SK-N-MC (cell line): Measurements from ENCODE around the gene ABCD4.

Source experiments
- EZH2 ChIP-seq: fragments of 200-600 bp; sonication (generic); IDR thresholded peaks from one replicate; pipeline ENCODE4 v1.6.1; 2017; ENCODE audit warnings: antibody characterized with exemption
- POLR2AphosphoS5 ChIP-seq: IDR thresholded peaks from 2 replicates; pipeline ENCODE4 v1.6.1; 2012; ENCODE audit warnings: mild to moderate bottlenecking, low read depth, low read length, borderline replicate concordance

DNA sequence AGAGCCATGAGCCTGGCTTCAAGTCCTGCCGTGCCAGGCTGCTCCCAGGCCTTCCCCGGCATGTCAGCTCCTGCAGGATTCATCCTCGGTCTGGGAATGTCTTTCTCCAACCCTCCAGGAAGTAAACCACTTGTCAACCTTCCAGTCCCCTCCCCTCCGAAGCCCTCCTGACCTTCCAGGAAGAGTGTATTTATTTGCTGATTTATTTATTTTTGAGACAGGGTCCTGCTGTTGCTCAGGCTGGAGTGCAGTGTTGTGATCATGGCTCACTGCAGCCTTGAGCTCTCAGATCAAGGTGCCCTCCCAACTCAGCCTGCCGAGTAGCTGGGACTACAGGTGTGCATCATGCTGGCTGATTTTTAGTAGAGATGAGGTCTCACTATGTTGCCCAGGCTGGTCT, 38.8 kb downstream of the ABCD4 start:
- TF ChIP-seq EZH2 (no peak), POLR2AphosphoS5 (no peak)
